ENCODE results near the gene VAT1. TPM values are rescaled to one million over a fixed set of nuclear protein-coding genes. Genes with fewer than 3 reads are reported as not detected.
A peak's percentile ranks its signal among the peaks of the same experiment; 100 is the strongest.

Gene VAT1
- total and polyA plus RNA-seq, 2 of the 13 experiments (the other 11 are each of a cell fraction or from before 2014, with no cell fraction given) = 143 to 205 TPM

DNA sequence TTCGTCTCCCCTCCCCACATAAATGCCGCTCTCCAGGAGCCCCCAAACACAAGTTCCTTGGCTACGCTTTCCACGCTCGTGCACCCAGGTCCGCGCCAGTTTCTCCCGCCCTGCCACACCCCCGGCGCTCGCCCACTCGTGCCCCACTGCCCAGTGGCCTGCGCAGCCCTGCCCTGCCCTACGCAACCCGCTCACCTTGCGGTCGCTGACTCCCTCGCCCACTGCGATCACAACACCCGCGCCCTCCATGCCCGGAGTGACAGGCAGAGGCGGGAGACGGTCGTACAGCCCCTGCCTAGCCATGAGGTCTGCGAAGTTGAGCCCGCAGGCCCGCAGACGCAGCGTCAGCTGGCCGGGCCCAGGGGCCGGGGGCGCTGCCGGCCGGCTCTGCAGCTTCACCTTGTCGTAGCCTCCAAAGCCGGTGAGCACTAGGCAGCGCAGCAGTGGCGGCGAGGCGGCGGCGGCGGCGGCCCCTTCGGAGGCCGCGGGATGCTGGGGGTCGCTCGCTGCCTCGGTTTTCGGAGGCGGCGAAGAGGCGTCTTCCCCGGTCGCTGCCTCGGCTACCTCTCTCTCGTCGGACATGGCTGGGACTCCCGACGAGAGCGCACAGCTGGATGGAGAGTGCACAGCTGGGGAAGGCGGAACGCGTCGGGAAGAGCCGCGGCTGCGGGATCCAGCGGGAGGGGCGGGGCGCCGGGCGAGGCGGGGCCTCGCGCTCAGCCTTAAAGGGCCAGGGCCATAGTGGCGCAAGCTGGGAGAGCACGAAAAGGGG is at the start of gene VAT1 (continued):
- TF ChIP-seq ZKSCAN1 (IDR thresholded peaks at IDR 0.05; ENCODE audit: low read length) (no peak), ZNF572 (CRISPR knock-in tag; IDR thresholded peaks at IDR 0.05) (peak; percentile 48; the same call in 1 of the 2 replicates), RCOR2 (CRISPR knock-in tag; IDR thresholded peaks at IDR 0.05) (no peak), NFYB (CRISPR knock-in tag; IDR thresholded peaks at IDR 0.05) (0 out of 2 replicates have a peak, but pooled peaks have one; percentile 15), FOXA3 (CRISPR knock-in tag; IDR thresholded peaks at IDR 0.05) (no peak), WIZ (CRISPR knock-in tag; IDR thresholded peaks at IDR 0.05) (0 out of 2 replicates have a peak, but pooled peaks have one; percentile 85), CCDC6 (CRISPR knock-in tag; IDR thresholded peaks at IDR 0.05) (peak; percentile 86; the same call in 1 of the 2 replicates), SYNCRIP (IDR thresholded peaks at IDR 0.05; ENCODE audit: insufficient read depth, low read depth, low read length) (no peak), MXD4 (CRISPR knock-in tag; IDR thresholded peaks at IDR 0.05) (peak; percentile 84), ZNF598 (CRISPR knock-in tag; IDR thresholded peaks at IDR 0.05; ENCODE audit: borderline replicate concordance) (peak; percentile 83; the same call in 1 of the 2 replicates), ZNF354B (CRISPR knock-in tag; IDR thresholded peaks at IDR 0.05) (no peak), ATF7 (IDR thresholded peaks at IDR 0.05) (no peak), ATF7 (CRISPR knock-in tag; IDR thresholded peaks at IDR 0.05) (peak; percentile 80; the same call in 1 of the 2 replicates), PAWR (CRISPR knock-in tag; IDR thresholded peaks at IDR 0.05; ENCODE audit: borderline replicate concordance) (peak; percentile 66; the same call in 1 of the 2 replicates), ELF3 (CRISPR knock-in tag; IDR thresholded peaks at IDR 0.05) (no peak; the same call in none of the 2 replicates), ZNF607 (CRISPR knock-in tag; IDR thresholded peaks at IDR 0.05; ENCODE audit: borderline replicate concordance) (peak; percentile 93), FOXO1 (CRISPR knock-in tag; IDR thresholded peaks at IDR 0.05) (0 out of 2 replicates have a peak, but pooled peaks have one; percentile 47), ZNF234 (CRISPR knock-in tag; conservative IDR thresholded peaks at IDR 0.05) (no peak), ZNF30 (CRISPR knock-in tag; IDR thresholded peaks at IDR 0.05) (peak; percentile 65; the same call in 1 of the 2 replicates), ZNF3 (CRISPR knock-in tag; IDR thresholded peaks at IDR 0.05) (no peak), DNMT1 (CRISPR knock-in tag; IDR thresholded peaks at IDR 0.05) (peak; percentile 71; the same call in 1 of the 2 replicates), ZNF451 (CRISPR knock-in tag; IDR thresholded peaks at IDR 0.05) (peak; percentile 73; the same call in 1 of the 2 replicates), ZNF878 (CRISPR knock-in tag; IDR thresholded peaks at IDR 0.05) (peak; percentile 50; the same call in 1 of the 2 replicates), SALL2 (CRISPR knock-in tag; IDR thresholded peaks at IDR 0.05) (peak; percentile 84; the same call in 1 of the 2 replicates), ZNF605 (CRISPR knock-in tag; IDR thresholded peaks at IDR 0.05) (peak; percentile 67), JUN (CRISPR knock-in tag; IDR thresholded peaks at IDR 0.05) (0 out of 2 replicates have a peak, but pooled peaks have one; percentile 17), MZF1 (CRISPR knock-in tag; IDR thresholded peaks at IDR 0.05; ENCODE audit: borderline replicate concordance) (no peak), MYNN (CRISPR knock-in tag; IDR thresholded peaks at IDR 0.05; ENCODE audit: low read depth) (peak; percentile 86; the same call in 1 of the 2 replicates)
- TF ChIP-seq, protein P1, sequence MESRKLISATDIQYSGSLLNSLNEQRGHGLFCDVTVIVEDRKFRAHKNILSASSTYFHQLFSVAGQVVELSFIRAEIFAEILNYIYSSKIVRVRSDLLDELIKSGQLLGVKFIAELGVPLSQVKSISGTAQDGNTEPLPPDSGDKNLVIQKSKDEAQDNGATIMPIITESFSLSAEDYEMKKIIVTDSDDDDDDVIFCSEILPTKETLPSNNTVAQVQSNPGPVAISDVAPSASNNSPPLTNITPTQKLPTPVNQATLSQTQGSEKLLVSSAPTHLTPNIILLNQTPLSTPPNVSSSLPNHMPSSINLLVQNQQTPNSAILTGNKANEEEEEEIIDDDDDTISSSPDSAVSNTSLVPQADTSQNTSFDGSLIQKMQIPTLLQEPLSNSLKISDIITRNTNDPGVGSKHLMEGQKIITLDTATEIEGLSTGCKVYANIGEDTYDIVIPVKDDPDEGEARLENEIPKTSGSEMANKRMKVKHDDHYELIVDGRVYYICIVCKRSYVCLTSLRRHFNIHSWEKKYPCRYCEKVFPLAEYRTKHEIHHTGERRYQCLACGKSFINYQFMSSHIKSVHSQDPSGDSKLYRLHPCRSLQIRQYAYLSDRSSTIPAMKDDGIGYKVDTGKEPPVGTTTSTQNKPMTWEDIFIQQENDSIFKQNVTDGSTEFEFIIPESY (CRISPR knock-in tag; IDR thresholded peaks at IDR 0.05) = no peak
- TF ChIP-seq, protein P2, sequence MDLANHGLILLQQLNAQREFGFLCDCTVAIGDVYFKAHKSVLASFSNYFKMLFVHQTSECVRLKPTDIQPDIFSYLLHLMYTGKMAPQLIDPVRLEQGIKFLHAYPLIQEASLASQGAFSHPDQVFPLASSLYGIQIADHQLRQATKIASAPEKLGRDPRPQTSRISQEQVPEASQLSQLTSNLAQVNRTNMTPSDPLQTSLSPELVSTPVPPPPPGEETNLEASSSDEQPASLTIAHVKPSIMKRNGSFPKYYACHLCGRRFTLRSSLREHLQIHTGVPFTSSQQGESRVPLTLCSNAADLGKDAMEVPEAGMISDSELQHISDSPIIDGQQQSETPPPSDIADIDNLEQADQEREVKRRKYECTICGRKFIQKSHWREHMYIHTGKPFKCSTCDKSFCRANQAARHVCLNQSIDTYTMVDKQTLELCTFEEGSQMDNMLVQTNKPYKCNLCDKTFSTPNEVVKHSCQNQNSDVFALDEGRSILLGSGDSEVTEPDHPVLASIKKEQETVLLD (CRISPR knock-in tag; IDR thresholded peaks at IDR 0.05; ENCODE audit: low read depth) = no peak
